ENCODE measurements around the gene G6PD. TPM values are rescaled to one million over a fixed set of nuclear protein-coding genes. Genes with fewer than 3 reads are reported as not detected.

Gene G6PD
- total and polyA plus RNA-seq, 2 of the 4 experiments (the other 2 are of a cell fraction), result 77.1 to 213 TPM

DNA sequence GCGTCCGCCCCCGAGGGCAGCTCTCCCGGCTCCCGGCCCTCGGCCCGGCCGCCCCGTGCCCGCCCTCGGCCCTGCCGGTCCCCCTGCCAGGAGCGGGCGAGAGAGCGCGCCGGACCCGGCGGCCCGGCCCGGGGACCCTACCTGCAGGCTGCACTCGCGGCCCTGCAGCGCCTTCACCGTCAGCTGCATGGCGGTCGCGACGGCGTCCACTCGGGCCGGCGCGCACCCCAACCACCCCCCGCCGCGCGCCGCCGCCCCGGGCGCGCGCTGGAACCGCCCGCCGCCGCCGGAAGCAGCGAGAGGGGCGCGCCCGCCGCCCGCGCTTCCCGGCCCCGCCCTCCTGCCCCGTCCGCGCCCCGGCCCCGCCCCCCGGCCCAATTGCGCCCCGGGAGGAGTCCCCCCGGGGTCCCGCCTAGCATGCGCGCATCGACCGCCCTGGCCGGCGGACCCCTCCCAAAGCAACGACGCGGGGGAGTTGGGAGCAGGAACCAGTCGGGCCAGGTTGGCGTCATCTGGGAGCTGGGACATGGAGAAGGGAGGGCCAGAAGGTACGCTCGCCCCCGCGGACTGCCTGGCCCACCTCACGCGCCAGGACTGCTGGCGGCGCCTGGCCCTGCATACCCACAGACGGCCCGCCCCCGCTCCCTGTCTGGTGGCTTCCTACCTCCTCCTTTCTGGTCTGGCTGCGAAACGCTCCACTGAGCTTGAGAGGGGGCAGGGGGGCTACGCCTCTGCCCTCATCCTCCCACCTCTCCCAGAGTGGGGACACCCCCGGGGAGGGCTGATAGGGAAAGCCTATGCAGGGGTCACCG is 60.0 kb downstream of the G6PD start, which contains the start of gene UBL4A (continued):
- TF ChIP-seq MAZ (IDR thresholded peaks at IDR 0.05; ENCODE audit: borderline replicate concordance, low read depth, low read length) (no peak), BHLHE40 (IDR thresholded peaks at IDR 0.05; ENCODE audit: low read depth, low read length) (no peak), RAD21 (IDR thresholded peaks at IDR 0.05; ENCODE audit: low read length) (no peak), MXI1 (IDR thresholded peaks at IDR 0.05; ENCODE audit: borderline replicate concordance, low read depth, low read length) (no peak), NFE2L2 (IDR thresholded peaks at IDR 0.05; ENCODE audit: low read depth, low read length) (no peak), SMC3 (IDR thresholded peaks at IDR 0.05; ENCODE audit: low read depth, low read length) (no peak), CEBPB (IDR thresholded peaks at IDR 0.05; ENCODE audit: low read depth, low read length) (no peak)
